C4-2B (cell line): ENCODE data around the gene PPP1R14D.

ENCODE experiments used
- CTCF ChIP-seq: fragments of 450-650 bp; conservative IDR thresholded peaks from 2 replicates; pipeline ENCODE4 v1.5.1; 2017; ENCODE audit warnings: mild to moderate bottlenecking
- ZFX ChIP-seq: fragments of 450-650 bp; IDR thresholded peaks from 2 replicates; pipeline ENCODE4 v1.6.1; 2017

GRCh38 chr15:40856746-40857145, 28.2 kb upstream of the PPP1R14D start:
- TF ChIP-seq CTCF, result no peak
- no peak for TF ChIP-seq ZFX
